ENCODE measurements around the gene NOD2.

NOD2 gene

GRCh38 chr16:50670476-50670875, 22.9 kb upstream of the NOD2 start:
- no peak for DNase-seq (ENCODE audit: low read depth)

- no peak for DNase-seq (ENCODE audit: low read depth)
These were observed 21.7 kb upstream of the NOD2 start for GRCh38 chr16:50671644-50672260.

GRCh38 chr16:50673496-50674275, 19.7 kb upstream of the NOD2 start:
- no peak for DNase-seq (ENCODE audit: low read depth)

GRCh38 chr16:50674831-50675230, 18.6 kb upstream of the NOD2 start:
- no peak for DNase-seq (ENCODE audit: low read depth)

- no peak for DNase-seq (ENCODE audit: low read depth)
These were observed 17.5 kb upstream of the NOD2 start for GRCh38 chr16:50675686-50676610.

GRCh38 chr16:50676684-50677225, 16.7 kb upstream of the NOD2 start:
- DNase-seq (ENCODE audit: low read depth), result no peak

- DNase-seq (ENCODE audit: low read depth), result no peak
These were observed 16.1 kb upstream of the NOD2 start for GRCh38 chr16:50677351-50677750.

GRCh38 chr16:50678531-50678930, 14.9 kb upstream of the NOD2 start:
- DNase-seq (ENCODE audit: low read depth), result no peak

GRCh38 chr16:50679266-50679665, 14.1 kb upstream of the NOD2 start:
- no peak for DNase-seq (ENCODE audit: low read depth)

GRCh38 chr16:50679676-50680555, 13.5 kb upstream of the NOD2 start:
- no peak for DNase-seq (ENCODE audit: low read depth)

- no peak for DNase-seq (ENCODE audit: low read depth)
These were observed 12.9 kb upstream of the NOD2 start for GRCh38 chr16:50680556-50680893.

GRCh38 chr16:50681021-50681885, 12.2 kb upstream of the NOD2 start, which contains the start of gene SNX20:
TSS of gene SNX20 (minus strand) at chr16:50681312. CDS start at chr16:50677526, 3,786 bp downstream.
- peak; percentile 38 for DNase-seq (ENCODE audit: low read depth)

- peak; percentile 27 for DNase-seq (ENCODE audit: low read depth)
These were observed 9.6 kb upstream of the NOD2 start for GRCh38 chr16:50683689-50684374.

GRCh38 chr16:50684823-50685461, 8.5 kb upstream of the NOD2 start:
- no peak for DNase-seq (ENCODE audit: low read depth)

- no peak for DNase-seq (ENCODE audit: low read depth)
These were observed 7.8 kb upstream of the NOD2 start for GRCh38 chr16:50685462-50686063.

GRCh38 chr16:50688083-50688482, 5.3 kb upstream of the NOD2 start:
- no peak for DNase-seq (ENCODE audit: low read depth)

GRCh38 chr16:50688867-50689266, 4.5 kb upstream of the NOD2 start:
- no peak for DNase-seq (ENCODE audit: low read depth)

- DNase-seq (ENCODE audit: low read depth), result no peak
These were observed 3.2 kb upstream of the NOD2 start for GRCh38 chr16:50690177-50690576.

- DNase-seq (ENCODE audit: low read depth), result no peak
These were observed 785 bp upstream of the NOD2 start for GRCh38 chr16:50692644-50692998.
